ENCODE measurements around the gene KLHL34. TPM values are rescaled to one million over a fixed set of nuclear protein-coding genes. Genes with fewer than 3 reads are reported as not detected.

KLHL34 gene
- not detected for total RNA-seq

- no peak for FAIRE-seq
- peak in 1 of 2 donors; percentile 20 for DNase-seq (ENCODE audit: low spot score in 2 of 2)
Observed at GRCh38 chrX:21658152-21658737, at the start of gene KLHL34. KLHL34 (minus strand) TSS chrX:21658330; CDS start chrX:21657788, 542 bp downstream.

- DNase-seq (ENCODE audit: low spot score in 2 of 2): no peak
- FAIRE-seq: no peak
Observed at GRCh38 chrX:21705225-21705624, 47.1 kb upstream of the KLHL34 start.

- FAIRE-seq (no peak), DNase-seq (ENCODE audit: low spot score in 2 of 2) (no peak)
Observed at GRCh38 chrX:21702725-21703124, 44.6 kb upstream of the KLHL34 start.

- FAIRE-seq (no peak), DNase-seq (ENCODE audit: low spot score in 2 of 2) (no peak)
Observed at GRCh38 chrX:21700967-21701366, 42.8 kb upstream of the KLHL34 start.

- FAIRE-seq: no peak
- DNase-seq (ENCODE audit: low spot score in 2 of 2): no peak
Observed at GRCh38 chrX:21700275-21700674, 42.1 kb upstream of the KLHL34 start.

GRCh38 chrX:21699136-21699535 lies 41.0 kb upstream of the KLHL34 start:
- FAIRE-seq: no peak
- no peak for DNase-seq (ENCODE audit: low spot score in 2 of 2)

- DNase-seq (ENCODE audit: low spot score in 2 of 2) (no peak), FAIRE-seq (no peak)
Observed at GRCh38 chrX:21698272-21698671, 40.1 kb upstream of the KLHL34 start.

GRCh38 chrX:21691512-21692018 lies 33.4 kb upstream of the KLHL34 start:
- FAIRE-seq (no peak), DNase-seq (ENCODE audit: low spot score in 2 of 2) (no peak)

GRCh38 chrX:21683941-21684340 lies 25.8 kb upstream of the KLHL34 start:
- no peak for DNase-seq (ENCODE audit: low spot score in 2 of 2)
- no peak for FAIRE-seq

- FAIRE-seq (no peak), DNase-seq (ENCODE audit: low spot score in 2 of 2) (no peak)
Observed at GRCh38 chrX:21678048-21678612, 20.0 kb upstream of the KLHL34 start.

- no peak for FAIRE-seq
- no peak for DNase-seq (ENCODE audit: low spot score in 2 of 2)
Observed at GRCh38 chrX:21675931-21676330, 17.8 kb upstream of the KLHL34 start.

- DNase-seq (ENCODE audit: low spot score in 2 of 2) (no peak), FAIRE-seq (no peak)
Observed at GRCh38 chrX:21674430-21675186, 16.5 kb upstream of the KLHL34 start.

GRCh38 chrX:21666679-21667078 lies 8.5 kb upstream of the KLHL34 start:
- no peak for DNase-seq (ENCODE audit: low spot score in 2 of 2)
- FAIRE-seq: no peak

GRCh38 chrX:21666252-21666651 lies 8.1 kb upstream of the KLHL34 start:
- no peak for FAIRE-seq

GRCh38 chrX:21662761-21663160 lies 4.6 kb upstream of the KLHL34 start:
- no peak for DNase-seq (ENCODE audit: low spot score in 2 of 2)
- FAIRE-seq: no peak

More at GRCh38 chrX:21666252-21666651, 8.1 kb upstream of the KLHL34 start:
- no peak for DNase-seq (ENCODE audit: low spot score in 2 of 2)

- FAIRE-seq: no peak
Observed at GRCh38 chrX:21661316-21661715, 3.2 kb upstream of the KLHL34 start.

GRCh38 chrX:21660156-21660555 lies 2.0 kb upstream of the KLHL34 start:
- DNase-seq (ENCODE audit: low spot score in 2 of 2): no peak
- no peak for FAIRE-seq

More at GRCh38 chrX:21661316-21661715, 3.2 kb upstream of the KLHL34 start:
- no peak for DNase-seq (ENCODE audit: low spot score in 2 of 2)

- no peak for FAIRE-seq
- DNase-seq (ENCODE audit: low spot score in 2 of 2): no peak
Observed at GRCh38 chrX:21659320-21659719, 1.2 kb upstream of the KLHL34 start.

GRCh38 chrX:21658746-21659145 lies 616 bp upstream of the KLHL34 start:
- DNase-seq (ENCODE audit: low spot score in 2 of 2) (no peak), FAIRE-seq (no peak)

GRCh38 chrX:21657318-21658151 lies 595 bp downstream of the KLHL34 start:
- FAIRE-seq: no peak
- no peak for DNase-seq (ENCODE audit: low spot score in 2 of 2)

All from frontal cortex (tissue), 4 donors.